MCF 10A (cell line): ENCODE data around the gene RPL9. TPM values are rescaled to one million over a fixed set of nuclear protein-coding genes. Genes with fewer than 3 reads are reported as not detected.

Source experiments
- BruUV-seq: library from RNA; stranded (reverse); fragments of 400-500 nt; replicated peaks from 2 replicates; lab custom pipeline; 2021; lab: Mats Ljungman, UMichigan
- CTCF ChIA-PET: fragments of 300-600 bp; sonication (Branson Sonifier 250); formaldehyde crosslinking; extraction: SDS; loops from one replicate; lab custom pipeline; 2021; ENCODE audit warnings: antibody characterized with exemption, inconsistent platforms; lab: Yijun Ruan, JAX
- POLR2A ChIA-PET: fragments of 300-600, 350-650 bp; sonication (Branson Sonifier 250); formaldehyde crosslinking; extraction: SDS; loops from one replicate; lab custom pipeline; 2020; ENCODE audit warnings: antibody characterized with exemption, inconsistent platforms; lab: Yijun Ruan, JAX
- DNase-seq: peaks from one replicate; pipeline ENCODE4 v3.0.0-alpha.2; 2018; ENCODE audit not compliant: unreplicated experiment
- H3K27ac Mint-ChIP-seq: one replicate; pipeline ENCODE4 v1.8.0; 2022; ENCODE audit warnings: mild to moderate bottlenecking, low read depth, mixed read lengths; ENCODE audit not compliant: unreplicated experiment
- H3K27me3 Mint-ChIP-seq: one replicate; pipeline ENCODE4 v1.8.0; 2022; ENCODE audit warnings: mixed read lengths; ENCODE audit not compliant: insufficient read depth, unreplicated experiment
- H3K36me3 Mint-ChIP-seq: one replicate; pipeline ENCODE4 v1.8.0; 2022; ENCODE audit warnings: mild to moderate bottlenecking, moderate library complexity, mixed read lengths; ENCODE audit not compliant: insufficient read depth, unreplicated experiment
- H3K4me1 Mint-ChIP-seq: one replicate; pipeline ENCODE4 v1.8.0; 2022; ENCODE audit warnings: mixed read lengths; ENCODE audit not compliant: insufficient read depth, unreplicated experiment
- H3K4me3 Mint-ChIP-seq: one replicate; pipeline ENCODE4 v1.8.0; 2022; ENCODE audit warnings: mild to moderate bottlenecking, moderate library complexity, mixed read lengths; ENCODE audit not compliant: unreplicated experiment
- H3K9me3 Mint-ChIP-seq: one replicate; pipeline ENCODE4 v1.8.0; 2022; ENCODE audit warnings: mixed read lengths; ENCODE audit not compliant: unreplicated experiment
- CTCF ChIP-seq: fragments of 200-600 bp; IDR thresholded peaks from one replicate; pipeline ENCODE4 v1.8.0; 2022; ENCODE audit warnings: antibody characterized with exemption, mild to moderate bottlenecking; ENCODE audit not compliant: unreplicated experiment
- intact Hi-C: fragments of 100-400 bp; cut with micrococcal nuclease; formaldehyde crosslinking; loops from 2 replicates; pipeline ENCODE4 v1.14.1; 2022
- total RNA-seq: library from RNA; stranded (reverse); gene quantifications from 2 replicates; pipeline ENCODE4 v1.2.3, GENCODE V29; 2022

RPL9 gene
- total RNA-seq, 1 experiment from 2014 or later = 1,405 TPM

- POLR2A ChIA-PET = interaction anchor here (0.6 to 6.0 kb wide), 8 partner anchors 8 to 1317 kb away, joined by 3 to 65 read pairs (median 3); partner anchors contain the start of genes LIAS and RPL9
- H3K4me3 Mint-ChIP-seq = no peak overlapping the region
- BruUV-seq = no TSS peak
- H3K27me3 Mint-ChIP-seq = no peaks in the 10 kb centered on the region
- TF ChIP-seq CTCF = no peak
- no peaks in the 10 kb centered on the region for H3K9me3 Mint-ChIP-seq
- intact Hi-C loops = loop anchor here (10.0 kb wide), 1 partner anchor 137 kb away; no protein-coding TSS in a partner anchor
- DNase-seq = no peak
- CTCF ChIA-PET = interaction anchor here (0.6 to 0.7 kb wide), 2 partner anchors 37 to 525 kb away, joined by 3 read pairs; no protein-coding TSS in a partner anchor
- H3K36me3 Mint-ChIP-seq = peaks cover 91% of the 10 kb centered on the region
- H3K4me1 Mint-ChIP-seq = peaks cover 1% of the 10 kb centered on the region
- no peak overlapping the region for H3K27ac Mint-ChIP-seq
These were observed 7.2 kb downstream of the RPL9 start for GRCh38 chr4:39451423-39452023.

DNA sequence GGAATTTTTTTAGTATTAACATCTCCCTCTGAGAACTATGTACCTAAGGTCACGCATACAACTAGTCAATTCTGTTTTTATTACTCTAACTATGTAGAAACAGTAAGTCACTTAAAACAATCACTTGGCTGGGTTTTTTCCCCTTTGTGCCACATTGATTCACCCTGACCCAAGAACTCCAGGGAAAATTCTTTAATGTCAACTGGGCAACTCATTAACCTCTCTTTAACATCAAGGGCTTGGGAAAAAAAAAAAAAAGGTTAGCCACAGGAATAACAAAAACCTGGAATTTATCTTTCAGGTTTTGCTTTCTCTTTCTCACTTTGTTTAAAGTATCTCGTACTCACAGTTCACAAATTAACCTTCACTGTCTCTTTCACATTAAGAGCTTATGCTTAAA lies 8.1 kb downstream of the RPL9 start:
- POLR2A ChIA-PET = interaction anchor here (0.6 to 6.0 kb wide), 2 partner anchors 9 to 626 kb away, joined by 3 to 65 read pairs; partner anchors contain the start of genes LIAS and RPL9

DNA sequence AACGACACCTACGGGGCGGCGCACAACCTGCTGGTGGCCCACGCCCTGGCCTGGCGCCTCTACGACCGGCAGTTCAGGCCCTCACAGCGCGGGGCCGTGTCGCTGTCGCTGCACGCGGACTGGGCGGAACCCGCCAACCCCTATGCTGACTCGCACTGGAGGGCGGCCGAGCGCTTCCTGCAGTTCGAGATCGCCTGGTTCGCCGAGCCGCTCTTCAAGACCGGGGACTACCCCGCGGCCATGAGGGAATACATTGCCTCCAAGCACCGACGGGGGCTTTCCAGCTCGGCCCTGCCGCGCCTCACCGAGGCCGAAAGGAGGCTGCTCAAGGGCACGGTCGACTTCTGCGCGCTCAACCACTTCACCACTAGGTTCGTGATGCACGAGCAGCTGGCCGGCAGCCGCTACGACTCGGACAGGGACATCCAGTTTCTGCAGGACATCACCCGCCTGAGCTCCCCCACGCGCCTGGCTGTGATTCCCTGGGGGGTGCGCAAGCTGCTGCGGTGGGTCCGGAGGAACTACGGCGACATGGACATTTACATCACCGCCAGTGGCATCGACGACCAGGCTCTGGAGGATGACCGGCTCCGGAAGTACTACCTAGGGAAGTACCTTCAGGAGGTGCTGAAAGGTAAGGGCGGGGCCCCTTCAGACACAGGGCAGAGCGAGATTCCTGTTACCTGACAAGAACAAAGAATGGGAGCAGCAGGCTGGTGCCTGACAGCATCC lies 11.7 kb downstream of the RPL9 start:
- H3K27ac Mint-ChIP-seq = no peak overlapping the region
- no peaks in the 10 kb centered on the region for H3K27me3 Mint-ChIP-seq
- no peaks in the 10 kb centered on the region for H3K4me1 Mint-ChIP-seq
- intact Hi-C loops = no loop called here
- H3K4me3 Mint-ChIP-seq = no peak overlapping the region
- CTCF ChIA-PET = interaction anchor here (0.6 kb wide), 1 partner anchor 1835 kb away, joined by 3 read pairs; no protein-coding TSS in a partner anchor
- POLR2A ChIA-PET = interaction anchor here (1.0 to 6.0 kb wide), 2 partner anchors 9 to 12 kb away, joined by 4 to 65 read pairs; partner anchors contain the start of genes LIAS and RPL9
- no peaks in the 10 kb centered on the region for H3K9me3 Mint-ChIP-seq
- peaks cover 46% of the 10 kb centered on the region for H3K36me3 Mint-ChIP-seq
- no peak for DNase-seq
- BruUV-seq = no TSS peak
- TF ChIP-seq CTCF = no peak

More for the DNA sequence above, 8.1 kb downstream of the RPL9 start:
- Mint-ChIP-seq H3K27me3 (no peaks in the 10 kb centered on the region), H3K4me1 (no peaks in the 10 kb centered on the region), H3K27ac (no peak overlapping the region), H3K36me3 (peaks cover 82% of the 10 kb centered on the region), H3K9me3 (no peaks in the 10 kb centered on the region), H3K4me3 (no peak overlapping the region)
- intact Hi-C loops = loop anchor here (10.0 kb wide), 1 partner anchor 136 kb away; no protein-coding TSS in a partner anchor
- no TSS peak for BruUV-seq
- DNase-seq = no peak
- TF ChIP-seq CTCF = no peak
- CTCF ChIA-PET = interaction anchor here (0.7 kb wide), 2 partner anchors 38 to 416 kb away, joined by 3 read pairs; no protein-coding TSS in a partner anchor

- no peak for TF ChIP-seq CTCF
- no TSS peak for BruUV-seq
- DNase-seq = no peak
- CTCF ChIA-PET = no interaction called here
- Mint-ChIP-seq H3K4me1 (no peaks in the 10 kb centered on the region), H3K27me3 (no peaks in the 10 kb centered on the region), H3K9me3 (no peaks in the 10 kb centered on the region), H3K27ac (no peak overlapping the region), H3K36me3 (peaks cover 40% of the 10 kb centered on the region), H3K4me3 (no peak overlapping the region)
- POLR2A ChIA-PET = interaction anchor here (1.0 to 6.0 kb wide), 2 partner anchors 10 to 13 kb away, joined by 4 to 65 read pairs; partner anchors contain the start of genes LIAS and RPL9
- intact Hi-C loops = no loop called here
These were observed 12.3 kb downstream of the RPL9 start for GRCh38 chr4:39446483-39446841.
